PC-3 (cell line): ENCODE measurements around the gene GNAZ. TPM values are rescaled to one million over a fixed set of nuclear protein-coding genes. Genes with fewer than 3 reads are reported as not detected.

ENCODE experiments used
- ATAC-seq: fragments of 200-7000 bp; cut with Tn5 transposase; 2 replicates; pipeline ENCODE4 v1.9.1; 2020; ENCODE audit warnings: mild to moderate bottlenecking, moderate library complexity
- BruUV-seq: library from RNA; stranded (reverse); fragments of 400-500 nt; replicated peaks from 2 replicates; lab custom pipeline; 2021; lab: Mats Ljungman, UMichigan
- CTCF ChIA-PET: fragments of 300-600 bp; sonication (Branson Sonifier 250); formaldehyde crosslinking; loops from one replicate; lab custom pipeline; 2022; ENCODE audit warnings: antibody characterized with exemption; lab: Charles Lee
- POLR2A ChIA-PET: fragments of 300-600 bp; sonication (Branson Sonifier 250); formaldehyde crosslinking; loops from one replicate; lab custom pipeline; 2022; ENCODE audit warnings: antibody characterized with exemption; ENCODE audit not compliant: unreplicated experiment; lab: Charles Lee
- DNase-seq: peaks from one replicate; pipeline ENCODE4 v3.0.0-alpha.2; 2015
- H2AFZ ChIP-seq: fragments of 300-600 bp; sonication (generic); 2 replicates; pipeline ENCODE4 v1.6.0; 2016; ENCODE audit warnings: antibody characterized with exemption, low read length
- H3F3A ChIP-seq: fragments of 300-600 bp; sonication (generic); one replicate; pipeline ENCODE4 v1.6.0; 2017; ENCODE audit warnings: antibody characterized with exemption, low read length, control low read depth, mild to moderate bottlenecking; ENCODE audit not compliant: unreplicated experiment
- H3K27ac ChIP-seq: fragments of 300-600 bp; sonication (generic); 2 replicates; pipeline ENCODE4 v1.5.1; 2016; ENCODE audit warnings: mild to moderate bottlenecking, low read length
- H3K27me3 ChIP-seq: fragments of 300-600 bp; sonication (generic); 2 replicates; pipeline ENCODE4 v1.6.1; 2016; ENCODE audit warnings: low read length, mixed read lengths
- H3K36me3 ChIP-seq: fragments of 300-600 bp; sonication (generic); 2 replicates; pipeline ENCODE4 v1.6.1; 2016; ENCODE audit warnings: low read depth, mixed run types, low read length, mixed read lengths
- H3K4me1 ChIP-seq: fragments of 300-600 bp; sonication (generic); 2 replicates; pipeline ENCODE4 v1.5.1; 2016; ENCODE audit warnings: low read length; ENCODE audit not compliant: insufficient read depth
- H3K4me2 ChIP-seq: fragments of 300-600 bp; sonication (generic); 2 replicates; pipeline ENCODE4 v1.6.0; 2016; ENCODE audit warnings: low read length
- H3K4me3 ChIP-seq: fragments of 300-600 bp; sonication (generic); 2 replicates; pipeline ENCODE4 v1.5.1; 2016; ENCODE audit warnings: mild to moderate bottlenecking, low read length, mixed read lengths
- H3K79me2 ChIP-seq: fragments of 300-600 bp; sonication (generic); 2 replicates; pipeline ENCODE4 v1.6.1; 2017; ENCODE audit warnings: low read length, mixed read lengths
- H3K9ac ChIP-seq: fragments of 300-600 bp; sonication (generic); 2 replicates; pipeline ENCODE4 v1.6.0; 2016; ENCODE audit warnings: mild to moderate bottlenecking, low read length
- H3K9me2 ChIP-seq: fragments of 300-600 bp; sonication (generic); replicated peaks from 2 replicates; pipeline ENCODE4 v1.6.1; 2016; ENCODE audit warnings: mixed run types, low read length, mixed read lengths
- H3K9me3 ChIP-seq: fragments of 300-600 bp; sonication (generic); 2 replicates; pipeline ENCODE4 v1.6.1; 2016; ENCODE audit warnings: low read length, mixed read lengths
- H4K20me1 ChIP-seq: fragments of 300-600 bp; sonication (generic); 2 replicates; pipeline ENCODE4 v1.6.1; 2016; ENCODE audit warnings: low read length, mixed read lengths
- CTCF ChIP-seq: fragments of 300-600 bp; sonication (generic); conservative IDR thresholded peaks from 2 replicates; pipeline ENCODE4 v1.5.1; 2017; ENCODE audit warnings: antibody characterized with exemption, low read depth, mild to moderate bottlenecking, low read length
- EZH2 ChIP-seq: fragments of 300-600 bp; sonication (generic); IDR thresholded peaks from one replicate; pipeline ENCODE4 v1.6.1; 2017; ENCODE audit warnings: antibody characterized with exemption, mild to moderate bottlenecking, low read length; ENCODE audit not compliant: unreplicated experiment
- EZH2phosphoT487 ChIP-seq: fragments of 300-600 bp; sonication (generic); IDR thresholded peaks from 2 replicates; pipeline ENCODE4 v1.6.1; 2018; ENCODE audit warnings: mild to moderate bottlenecking, antibody characterized with exemption, low read length, borderline replicate concordance
- intact Hi-C: fragments of 100-400 bp; cut with micrococcal nuclease; formaldehyde crosslinking; loops from 2 replicates; pipeline ENCODE4 v1.9.0; 2023
- total RNA-seq: library from RNA; depleted of rRNA; stranded (reverse); fragments of >200 nt; gene quantifications from 2 replicates; pipeline ENCODE4 v1.2.3, GENCODE V29; 2014

GNAZ gene
- total RNA-seq, 1 experiment from 2014 or later = 14.4 TPM

- H3K9me2 ChIP-seq = no peaks in the 10 kb centered on the region
- POLR2A ChIA-PET = no interaction called here
- no peaks in the 10 kb centered on the region for H4K20me1 ChIP-seq
- no TSS peak for BruUV-seq
- H3K27ac ChIP-seq = no peak overlapping the region
- CTCF ChIA-PET = no interaction called here
- H3F3A ChIP-seq = no peaks in the 10 kb centered on the region
- no peak for TF ChIP-seq EZH2
- TF ChIP-seq EZH2phosphoT487 = no peak
- no peak for TF ChIP-seq CTCF
- no peaks in the 10 kb centered on the region for H3K27me3 ChIP-seq
- H3K4me2 ChIP-seq = no peak overlapping the region
- DNase-seq = no peak
- no peaks in the 10 kb centered on the region for H3K36me3 ChIP-seq
- no peaks in the 10 kb centered on the region for H3K79me2 ChIP-seq
- H2AFZ ChIP-seq = no peak overlapping the region
- H3K4me1 ChIP-seq = no peaks in the 10 kb centered on the region
- no peak overlapping the region for H3K9ac ChIP-seq
- intact Hi-C loops = no loop called here
- no peak overlapping the region for H3K4me3 ChIP-seq
- ATAC-seq = no peak
- no peaks in the 10 kb centered on the region for H3K9me3 ChIP-seq
Observed at GRCh38 chr22:23130697-23131096, 60.4 kb downstream of the GNAZ start.

GRCh38 chr22:23131931-23132330, 61.6 kb downstream of the GNAZ start:
- ChIA-PET POLR2A (no interaction called here), CTCF (no interaction called here)
- DNase-seq = no peak
- H3K9me3 ChIP-seq = no peaks in the 10 kb centered on the region
- H3K4me3 ChIP-seq = no peak overlapping the region
- no peak overlapping the region for H3K9ac ChIP-seq
- intact Hi-C loops = no loop called here
- no peaks in the 10 kb centered on the region for H3K9me2 ChIP-seq
- no peak overlapping the region for H3K27ac ChIP-seq
- BruUV-seq = no TSS peak
- TF ChIP-seq EZH2phosphoT487 = no peak
- H3K27me3 ChIP-seq = no peaks in the 10 kb centered on the region
- no peaks in the 10 kb centered on the region for H3K4me1 ChIP-seq
- H3K36me3 ChIP-seq = no peaks in the 10 kb centered on the region
- no peak for ATAC-seq
- H2AFZ ChIP-seq = no peak overlapping the region
- no peak overlapping the region for H3K4me2 ChIP-seq
- H3K79me2 ChIP-seq = no peaks in the 10 kb centered on the region
- no peaks in the 10 kb centered on the region for H3F3A ChIP-seq
- no peaks in the 10 kb centered on the region for H4K20me1 ChIP-seq

- H3K36me3 ChIP-seq = no peaks in the 10 kb centered on the region
- TF ChIP-seq EZH2phosphoT487 (no peak), EZH2 (no peak), CTCF (no peak)
- H3K27ac ChIP-seq = no peak overlapping the region
- H2AFZ ChIP-seq = no peak overlapping the region
- no TSS peak for BruUV-seq
- no peaks in the 10 kb centered on the region for H3K4me1 ChIP-seq
- intact Hi-C loops = no loop called here
- H3K4me3 ChIP-seq = no peak overlapping the region
- CTCF ChIA-PET = no interaction called here
- no peaks in the 10 kb centered on the region for H3K9me2 ChIP-seq
- no peak overlapping the region for H3K4me2 ChIP-seq
- no peaks in the 10 kb centered on the region for H3K27me3 ChIP-seq
- H4K20me1 ChIP-seq = no peaks in the 10 kb centered on the region
- POLR2A ChIA-PET = no interaction called here
- no peaks in the 10 kb centered on the region for H3K9me3 ChIP-seq
- DNase-seq (no peak), ATAC-seq (no peak)
- no peaks in the 10 kb centered on the region for H3K79me2 ChIP-seq
- H3K9ac ChIP-seq = no peak overlapping the region
- H3F3A ChIP-seq = no peaks in the 10 kb centered on the region
Observed at GRCh38 chr22:23132376-23133091, 62.2 kb downstream of the GNAZ start.
